Neuronal stem cell (in vitro differentiated cells): Measurements from ENCODE around the gene FAM168A.

Experiments used
- DNase-seq: peaks from one replicate; pipeline ENCODE4 v3.0.0-alpha.2; 2013; ENCODE audit warnings: low spot score
- H2AFZ ChIP-seq: one replicate; pipeline ENCODE4 v1.6.1; 2013; ENCODE audit warnings: mild to moderate bottlenecking, low read length, inconsistent platforms
- H2AK5ac ChIP-seq: 2 replicates; pipeline ENCODE4 v1.6.1; 2013; ENCODE audit warnings: low read depth, mild to moderate bottlenecking, inconsistent platforms, low read length, moderate library complexity, mixed read lengths
- H2BK120ac ChIP-seq: 2 replicates; pipeline ENCODE4 v1.6.1; 2013; ENCODE audit warnings: low read depth, mild to moderate bottlenecking, inconsistent platforms, low read length, moderate library complexity, mixed read lengths
- H2BK12ac ChIP-seq: one replicate; pipeline ENCODE4 v1.6.1; 2013; ENCODE audit warnings: low read length, inconsistent platforms
- H2BK15ac ChIP-seq: 2 replicates; pipeline ENCODE4 v1.6.1; 2013; ENCODE audit warnings: mild to moderate bottlenecking, low read length, inconsistent platforms, mixed read lengths
- H2BK5ac ChIP-seq: one replicate; pipeline ENCODE4 v1.6.1; 2013; ENCODE audit warnings: inconsistent platforms, mild to moderate bottlenecking, low read length, moderate library complexity
- H3K14ac ChIP-seq: one replicate; pipeline ENCODE4 v1.6.1; 2013; ENCODE audit warnings: low read length, inconsistent platforms
- H3K18ac ChIP-seq: 2 replicates; pipeline ENCODE4 v1.6.1; 2013; ENCODE audit warnings: low read length, inconsistent platforms
- H3K23ac ChIP-seq: 2 replicates; pipeline ENCODE4 v1.6.1; 2013; ENCODE audit warnings: low read depth, mild to moderate bottlenecking, mixed read lengths, low read length, inconsistent platforms; ENCODE audit not compliant: poor library complexity
- H3K27ac ChIP-seq: replicated peaks from 3 replicates; pipeline ENCODE4 v1.5.1; 2013; ENCODE audit warnings: low read length, inconsistent platforms
- H3K27me3 ChIP-seq, 3 experiments: 2 replicates each; pipeline ENCODE4 v1.6.1; 2013; ENCODE audit warnings: low read length in 3 of 3, mild to moderate bottlenecking in 2 of 3, inconsistent platforms in 1 of 3, low read depth in 1 of 3, mixed read lengths in 1 of 3, moderate library complexity in 1 of 3; ENCODE audit not compliant: control insufficient read depth in 3 of 3, insufficient read depth in 3 of 3
- H3K36me3 ChIP-seq, 2 donors: replicated peaks in 1 of 2; 2 replicates each; pipeline ENCODE4 v1.6.1; 2013; ENCODE audit warnings: low read length in 2 of 2; ENCODE audit not compliant: control insufficient read depth in 2 of 2, insufficient read depth in 2 of 2
- H3K4ac ChIP-seq: 2 replicates; pipeline ENCODE4 v1.6.1; 2013; ENCODE audit warnings: inconsistent platforms, mild to moderate bottlenecking, low read length, moderate library complexity
- H3K4me1 ChIP-seq, 2 donors: 1 replicate in 1 of 2; 2 replicates in 1 of 2; pipeline ENCODE4 v1.6.1; 2013; ENCODE audit warnings: low read length in 2 of 2, low read depth in 1 of 2; ENCODE audit not compliant: control insufficient read depth in 2 of 2, insufficient read depth in 1 of 2
- H3K4me2 ChIP-seq: one replicate; pipeline ENCODE4 v1.6.1; 2013; ENCODE audit warnings: mild to moderate bottlenecking, low read length, inconsistent platforms; ENCODE audit not compliant: insufficient read depth, poor library complexity, severe bottlenecking
- H3K4me3 ChIP-seq, 2 donors: 2 replicates each; pipeline ENCODE4 v1.5.1; 2013; ENCODE audit warnings: low read length in 2 of 2, mild to moderate bottlenecking in 2 of 2, inconsistent platforms in 1 of 2, moderate library complexity in 1 of 2
- H3K79me1 ChIP-seq: one replicate; pipeline ENCODE4 v1.6.1; 2013; ENCODE audit warnings: low read depth, mild to moderate bottlenecking, inconsistent platforms, low read length, moderate library complexity
- H3K9ac ChIP-seq: one replicate; pipeline ENCODE4 v1.6.1; 2013; ENCODE audit warnings: mild to moderate bottlenecking, low read depth, low read length, inconsistent platforms; ENCODE audit not compliant: poor library complexity
- H3K9me3 ChIP-seq, 2 donors: replicated peaks in 1 of 2; 2 replicates each; pipeline versions ENCODE3 to v1.6.1; 2013; ENCODE audit warnings: low read length in 2 of 2, mild to moderate bottlenecking in 2 of 2, inconsistent platforms in 1 of 2, low read depth in 1 of 2, mixed read lengths in 1 of 2, moderate library complexity in 1 of 2; ENCODE audit not compliant: control insufficient read depth in 2 of 2, insufficient read depth in 1 of 2
- H4K8ac ChIP-seq: one replicate; pipeline ENCODE4 v1.6.1; 2013; ENCODE audit warnings: low read depth, mild to moderate bottlenecking, inconsistent platforms, low read length, moderate library complexity
- H4K91ac ChIP-seq: one replicate; pipeline ENCODE4 v1.6.1; 2013; ENCODE audit warnings: low read length, low read depth, mild to moderate bottlenecking, inconsistent platforms; ENCODE audit not compliant: poor library complexity
- WGBS, 2 donors: extraction: QIAGEN DNeasy Blood & Tissue Kit; methylation state at CpG; one replicate each; pipeline ENCODE4 v1.1.7; 2013; ENCODE audit warnings: missing lambda C conversion rate in 2 of 2, mixed read lengths in 1 of 2; ENCODE audit not compliant: insufficient read length in 2 of 2, insufficient replicate concordance in 1 of 2; ENCODE audit errors: extremely low coverage in 2 of 2; 5-methylcytosine and 5-hydroxymethylcytosine counted together

Gene FAM168A

DNA sequence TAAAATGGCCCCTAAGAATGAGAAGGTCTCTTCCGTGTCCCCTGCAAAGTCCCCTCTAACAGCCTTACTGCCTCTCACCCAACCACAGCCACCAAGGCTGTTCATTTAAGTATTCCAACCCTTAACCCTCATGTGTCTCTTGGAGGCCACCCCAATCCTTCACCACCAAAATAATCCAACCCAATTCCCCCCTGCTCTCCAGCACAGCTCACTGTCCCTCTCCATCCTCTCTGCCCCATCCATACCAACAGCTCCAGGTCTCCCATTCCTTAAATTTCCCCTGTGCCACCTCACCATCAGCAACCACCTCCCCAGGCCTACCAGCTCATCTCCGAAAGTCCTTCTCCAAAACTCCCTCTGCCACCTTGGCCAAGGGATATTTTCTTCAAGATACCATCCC is 1.4 kb downstream of the FAM168A start:
- Histone ChIP-seq H3K4me1 (peaks cover 6 to 18% of the 10 kb centered on the region in 2 donors), H3K9ac (no peak overlapping the region), H3K23ac (no peak overlapping the region), H2AFZ (no peak overlapping the region), H3K4me3 (peak overlapping the region; percentile 60 to 98), H4K91ac (no peak overlapping the region), H3K4me2 (peak overlapping the region; percentile 79), H2BK120ac (no peak overlapping the region), H2BK5ac (no peak overlapping the region), H3K27ac (no peak overlapping the region), H2BK15ac (no peak overlapping the region), H3K4ac (no peak overlapping the region), H2BK12ac (no peak overlapping the region), H3K18ac (no peak overlapping the region), H3K27me3 (no peaks in the 10 kb centered on the region), H3K36me3 (no peaks in the 10 kb centered on the region), H3K79me1 (peaks cover 2% of the 10 kb centered on the region), H2AK5ac (no peak overlapping the region), H3K14ac (no peak overlapping the region), H4K8ac (no peak overlapping the region), H3K9me3 (no peaks in the 10 kb centered on the region)
- no CpG with 5 or more reads among the region's 2 CpGs for WGBS, 2 donors
- DNase-seq: no peak

DNA sequence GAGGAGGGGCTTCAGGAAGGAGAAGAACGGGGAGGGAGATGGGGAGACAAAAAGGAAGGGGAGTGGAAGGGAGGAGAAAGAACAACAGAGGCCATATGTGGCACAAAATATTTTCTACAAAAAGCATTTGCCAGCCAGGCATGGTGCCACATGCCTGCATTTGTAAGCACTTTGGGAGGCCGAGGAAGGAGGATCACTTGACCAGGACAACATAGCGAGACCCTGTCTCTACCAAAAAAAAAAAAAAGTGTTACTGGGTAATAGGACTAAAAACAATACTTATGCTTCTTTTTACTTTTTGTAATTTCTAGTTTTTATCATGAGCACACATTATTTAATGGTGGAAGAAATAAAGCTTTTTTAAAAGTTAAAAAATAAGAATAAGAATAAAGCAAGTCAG is 5.3 kb downstream of the FAM168A start:
- H2AK5ac ChIP-seq: no peak overlapping the region
- H3K27ac ChIP-seq: no peak overlapping the region

DNA sequence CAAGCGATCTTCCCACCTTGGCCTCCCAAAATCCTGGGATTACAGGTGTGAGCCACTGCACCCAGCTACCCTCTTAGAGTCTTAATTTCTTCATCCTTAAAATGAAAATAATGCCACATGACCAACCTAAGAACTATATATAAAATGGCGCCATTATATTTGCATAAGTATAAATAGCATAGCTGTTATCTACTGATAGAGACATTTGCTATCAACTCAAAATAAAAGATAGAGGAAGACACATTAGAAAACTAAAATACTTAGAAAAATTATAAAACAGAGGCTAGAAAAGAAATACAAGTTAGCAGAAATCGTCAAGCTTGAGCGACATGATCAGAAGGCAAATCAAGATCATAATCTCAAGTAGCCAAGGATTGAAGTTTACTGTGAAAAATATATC is 6.2 kb downstream of the FAM168A start:
- Histone ChIP-seq H3K4me3 (no peak overlapping the region), H3K4ac (no peak overlapping the region), H3K14ac (no peak overlapping the region), H3K36me3 (peaks cover 0 to 12% of the 10 kb centered on the region in 2 donors), H2BK12ac (no peak overlapping the region), H4K91ac (no peak overlapping the region), H4K8ac (no peak overlapping the region), H2BK15ac (no peak overlapping the region), H2AFZ (no peak overlapping the region), H3K79me1 (peaks cover 4% of the 10 kb centered on the region), H3K18ac (no peak overlapping the region), H3K23ac (no peak overlapping the region), H3K9ac (no peak overlapping the region), H2BK5ac (no peak overlapping the region), H2BK120ac (no peak overlapping the region), H3K9me3 (peaks cover 0 to 8% of the 10 kb centered on the region in 2 donors), H3K4me2 (no peak overlapping the region), H3K4me1 (peaks cover 3 to 5% of the 10 kb centered on the region in 2 donors), H2AK5ac (no peak overlapping the region), H3K27me3 (no peaks in the 10 kb centered on the region), H3K27ac (no peak overlapping the region)
- no peak for DNase-seq
- WGBS, 2 donors: no CpG with 5 or more reads among the region's 4 CpGs

More for the DNA sequence above, 5.3 kb downstream of the FAM168A start:
- Histone ChIP-seq H3K9me3 (peaks cover 0 to 8% of the 10 kb centered on the region in 2 donors), H3K4ac (no peak overlapping the region), H4K91ac (no peak overlapping the region), H4K8ac (no peak overlapping the region), H2BK12ac (no peak overlapping the region), H2BK120ac (no peak overlapping the region), H3K9ac (no peak overlapping the region), H2BK15ac (no peak overlapping the region), H3K4me3 (no peak overlapping the region), H3K18ac (no peak overlapping the region), H3K36me3 (peaks cover 0 to 12% of the 10 kb centered on the region in 2 donors), H3K4me1 (peaks cover 6 to 12% of the 10 kb centered on the region in 2 donors), H3K79me1 (peaks cover 4% of the 10 kb centered on the region), H3K27me3 (no peaks in the 10 kb centered on the region), H3K4me2 (no peak overlapping the region), H2AFZ (no peak overlapping the region), H3K23ac (no peak overlapping the region), H3K14ac (no peak overlapping the region), H2BK5ac (no peak overlapping the region)
- DNase-seq: no peak
- no CpG with 5 or more reads among the region's 3 CpGs for WGBS, 2 donors

DNA sequence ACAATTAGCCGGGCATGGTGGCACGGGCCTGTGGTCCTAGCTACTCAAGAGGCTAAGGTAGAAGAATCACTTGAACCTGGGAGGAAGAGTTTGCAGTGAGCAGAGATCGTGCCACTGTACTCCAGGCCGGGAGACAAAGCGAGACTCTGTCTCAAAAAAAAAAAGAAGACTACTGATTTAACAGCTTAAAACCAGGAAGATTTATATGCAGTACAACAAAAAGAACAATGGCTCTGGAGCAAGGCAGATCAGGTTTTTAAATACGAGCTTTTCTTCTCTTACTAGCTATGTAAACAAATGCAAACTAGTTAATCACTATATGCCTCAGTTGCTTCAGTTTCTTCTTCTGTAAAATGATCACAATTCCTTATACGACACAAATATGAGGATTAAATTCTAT is 6.9 kb downstream of the FAM168A start:
- Histone ChIP-seq H3K4me1 (no peaks in the 10 kb centered on the region), H4K8ac (no peak overlapping the region), H3K4me3 (no peak overlapping the region), H3K4ac (no peak overlapping the region), H3K18ac (no peak overlapping the region), H2BK120ac (no peak overlapping the region), H4K91ac (no peak overlapping the region), H3K23ac (no peak overlapping the region), H3K27ac (no peak overlapping the region), H2BK12ac (no peak overlapping the region), H3K79me1 (peaks cover 4% of the 10 kb centered on the region), H3K36me3 (peaks cover 0 to 12% of the 10 kb centered on the region in 2 donors), H2BK15ac (no peak overlapping the region), H3K14ac (no peak overlapping the region), H3K4me2 (no peak overlapping the region), H3K9ac (no peak overlapping the region), H2AK5ac (no peak overlapping the region), H3K27me3 (no peaks in the 10 kb centered on the region), H2AFZ (no peak overlapping the region), H2BK5ac (no peak overlapping the region), H3K9me3 (peaks cover 0 to 8% of the 10 kb centered on the region in 2 donors)
- DNase-seq: no peak
- WGBS, 2 donors: no CpG with 5 or more reads among the region's 7 CpGs
